ENCODE data around the gene CREB3.

CREB3 gene

DNA sequence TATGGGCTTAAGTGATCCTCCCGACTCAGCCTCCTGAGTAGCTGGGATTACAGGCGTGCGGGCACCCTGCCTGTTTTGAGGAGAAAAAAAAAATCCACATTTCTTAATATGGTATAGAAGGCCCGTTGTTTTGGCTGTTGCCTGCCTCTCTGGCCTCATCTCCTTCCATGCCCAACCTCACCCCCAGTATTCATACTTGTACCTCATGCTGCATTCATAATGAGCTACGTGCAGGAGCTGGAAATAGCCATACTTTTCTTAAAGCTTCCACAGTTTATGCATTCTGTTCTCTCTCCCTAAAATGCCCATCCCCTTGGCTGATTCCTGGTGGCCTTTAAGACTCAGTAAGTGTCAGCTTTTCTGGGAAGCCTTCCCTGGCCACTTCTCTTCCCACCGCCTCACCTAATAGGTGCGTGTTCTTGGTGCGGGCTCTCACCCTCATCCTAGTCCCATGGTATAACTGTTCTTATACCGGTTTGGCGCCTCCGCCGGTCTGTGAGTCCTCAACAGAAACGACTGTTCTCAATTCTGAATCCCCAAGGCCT is 40.6 kb upstream of the CREB3 start:
- H3K4me2 ChIP-seq (ENCODE audit: low read depth, low read length) = no peak overlapping the region
- H3K4me3 ChIP-seq (ENCODE audit: low read length) = no peak overlapping the region
- no peak for DNase-seq
- H3K27me3 ChIP-seq (replicated peaks; ENCODE audit: insufficient read depth, low read length) = 0 out of 2 replicates have a peak, but pooled peaks cover 4% of the 10 kb centered on the region
- H3K4me1 ChIP-seq (ENCODE audit: low read length) = no peaks in the 10 kb centered on the region
- H2AFZ ChIP-seq (ENCODE audit: low read length) = no peak overlapping the region
- no peaks in the 10 kb centered on the region for H3F3A ChIP-seq (ENCODE audit: insufficient read depth, low read length)
- H3K9ac ChIP-seq (ENCODE audit: low read length) = no peak overlapping the region
- no peaks in the 10 kb centered on the region for H4K20me1 ChIP-seq (ENCODE audit: insufficient read depth, low read length)
- no peak overlapping the region for H3K27ac ChIP-seq (ENCODE audit: low read length)
- no peaks in the 10 kb centered on the region for H3K79me2 ChIP-seq (ENCODE audit: low read length)
- TF ChIP-seq EZH2phosphoT487 (IDR thresholded peaks at IDR 0.05; ENCODE audit: low read length) (no peak), EZH2 (optimal IDR thresholded peaks at IDR 0.05; ENCODE audit: low read depth, low read length) (no peak)
- TF ChIP-seq, protein P1, sequence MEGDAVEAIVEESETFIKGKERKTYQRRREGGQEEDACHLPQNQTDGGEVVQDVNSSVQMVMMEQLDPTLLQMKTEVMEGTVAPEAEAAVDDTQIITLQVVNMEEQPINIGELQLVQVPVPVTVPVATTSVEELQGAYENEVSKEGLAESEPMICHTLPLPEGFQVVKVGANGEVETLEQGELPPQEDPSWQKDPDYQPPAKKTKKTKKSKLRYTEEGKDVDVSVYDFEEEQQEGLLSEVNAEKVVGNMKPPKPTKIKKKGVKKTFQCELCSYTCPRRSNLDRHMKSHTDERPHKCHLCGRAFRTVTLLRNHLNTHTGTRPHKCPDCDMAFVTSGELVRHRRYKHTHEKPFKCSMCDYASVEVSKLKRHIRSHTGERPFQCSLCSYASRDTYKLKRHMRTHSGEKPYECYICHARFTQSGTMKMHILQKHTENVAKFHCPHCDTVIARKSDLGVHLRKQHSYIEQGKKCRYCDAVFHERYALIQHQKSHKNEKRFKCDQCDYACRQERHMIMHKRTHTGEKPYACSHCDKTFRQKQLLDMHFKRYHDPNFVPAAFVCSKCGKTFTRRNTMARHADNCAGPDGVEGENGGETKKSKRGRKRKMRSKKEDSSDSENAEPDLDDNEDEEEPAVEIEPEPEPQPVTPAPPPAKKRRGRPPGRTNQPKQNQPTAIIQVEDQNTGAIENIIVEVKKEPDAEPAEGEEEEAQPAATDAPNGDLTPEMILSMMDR (IDR thresholded peaks at IDR 0.05; ENCODE audit: low read length) = no peak
- H3K9me2 ChIP-seq (replicated peaks; ENCODE audit: insufficient read depth, low read length) = no peaks in the 10 kb centered on the region
- H3K36me3 ChIP-seq (replicated peaks; ENCODE audit: insufficient read depth, low read length) = no peaks in the 10 kb centered on the region
- no peaks in the 10 kb centered on the region for H3K9me3 ChIP-seq (replicated peaks; ENCODE audit: insufficient read depth, low read length)

- Histone ChIP-seq H3K27ac (ENCODE audit: low read length) (no peak overlapping the region), H3K27me3 (replicated peaks; ENCODE audit: insufficient read depth, low read length) (0 out of 2 replicates have a peak, but pooled peaks cover 4% of the 10 kb centered on the region), H3K9ac (ENCODE audit: low read length) (no peak overlapping the region), H3K9me3 (replicated peaks; ENCODE audit: insufficient read depth, low read length) (no peaks in the 10 kb centered on the region), H3K4me3 (ENCODE audit: low read length) (no peak overlapping the region), H3K4me2 (ENCODE audit: low read depth, low read length) (no peak overlapping the region), H2AFZ (ENCODE audit: low read length) (no peak overlapping the region), H3F3A (ENCODE audit: insufficient read depth, low read length) (no peaks in the 10 kb centered on the region), H3K79me2 (ENCODE audit: low read length) (no peaks in the 10 kb centered on the region), H3K9me2 (replicated peaks; ENCODE audit: insufficient read depth, low read length) (no peaks in the 10 kb centered on the region), H3K4me1 (ENCODE audit: low read length) (no peaks in the 10 kb centered on the region), H3K36me3 (replicated peaks; ENCODE audit: insufficient read depth, low read length) (no peaks in the 10 kb centered on the region), H4K20me1 (ENCODE audit: insufficient read depth, low read length) (no peaks in the 10 kb centered on the region)
- TF ChIP-seq EZH2 (optimal IDR thresholded peaks at IDR 0.05; ENCODE audit: low read depth, low read length) (no peak), EZH2phosphoT487 (IDR thresholded peaks at IDR 0.05; ENCODE audit: low read length) (no peak)
- TF ChIP-seq, protein P1 (IDR thresholded peaks at IDR 0.05; ENCODE audit: low read length) = no peak
- DNase-seq = no peak
Observed at GRCh38 chr9:35695943-35696401, 36.5 kb upstream of the CREB3 start.

GRCh38 chr9:35696520-35697215 is 35.8 kb upstream of the CREB3 start:
- no peak overlapping the region for H3K4me2 ChIP-seq (ENCODE audit: low read depth, low read length)
- H3K9me3 ChIP-seq (replicated peaks; ENCODE audit: insufficient read depth, low read length) = no peaks in the 10 kb centered on the region
- no peaks in the 10 kb centered on the region for H3F3A ChIP-seq (ENCODE audit: insufficient read depth, low read length)
- H3K4me1 ChIP-seq (ENCODE audit: low read length) = no peaks in the 10 kb centered on the region
- H3K79me2 ChIP-seq (ENCODE audit: low read length) = no peaks in the 10 kb centered on the region
- H3K9me2 ChIP-seq (replicated peaks; ENCODE audit: insufficient read depth, low read length) = no peaks in the 10 kb centered on the region
- 0 out of 2 replicates have a peak, but pooled peaks cover 2% of the 10 kb centered on the region for H3K36me3 ChIP-seq (replicated peaks; ENCODE audit: insufficient read depth, low read length)
- TF ChIP-seq, protein P1 (IDR thresholded peaks at IDR 0.05; ENCODE audit: low read length) = peak; percentile 92
- TF ChIP-seq EZH2phosphoT487 (IDR thresholded peaks at IDR 0.05; ENCODE audit: low read length) (no peak), EZH2 (optimal IDR thresholded peaks at IDR 0.05; ENCODE audit: low read depth, low read length) (no peak)
- DNase-seq = peak; percentile 51
- no peak overlapping the region for H3K27ac ChIP-seq (ENCODE audit: low read length)
- no peak overlapping the region for H2AFZ ChIP-seq (ENCODE audit: low read length)
- no peak overlapping the region for H3K4me3 ChIP-seq (ENCODE audit: low read length)
- no peaks in the 10 kb centered on the region for H4K20me1 ChIP-seq (ENCODE audit: insufficient read depth, low read length)
- no peak overlapping the region for H3K9ac ChIP-seq (ENCODE audit: low read length)
- H3K27me3 ChIP-seq (replicated peaks; ENCODE audit: insufficient read depth, low read length) = no peaks in the 10 kb centered on the region
